GM21367 (cell line): ENCODE results near the gene CACNA1I.

Source experiments
- ATAC-seq: cut with Tn5 transposase; IDR thresholded peaks from one replicate; pipeline ENCODE4 v1.9.1; 2021; ENCODE audit not compliant: unreplicated experiment

CACNA1I gene

DNA sequence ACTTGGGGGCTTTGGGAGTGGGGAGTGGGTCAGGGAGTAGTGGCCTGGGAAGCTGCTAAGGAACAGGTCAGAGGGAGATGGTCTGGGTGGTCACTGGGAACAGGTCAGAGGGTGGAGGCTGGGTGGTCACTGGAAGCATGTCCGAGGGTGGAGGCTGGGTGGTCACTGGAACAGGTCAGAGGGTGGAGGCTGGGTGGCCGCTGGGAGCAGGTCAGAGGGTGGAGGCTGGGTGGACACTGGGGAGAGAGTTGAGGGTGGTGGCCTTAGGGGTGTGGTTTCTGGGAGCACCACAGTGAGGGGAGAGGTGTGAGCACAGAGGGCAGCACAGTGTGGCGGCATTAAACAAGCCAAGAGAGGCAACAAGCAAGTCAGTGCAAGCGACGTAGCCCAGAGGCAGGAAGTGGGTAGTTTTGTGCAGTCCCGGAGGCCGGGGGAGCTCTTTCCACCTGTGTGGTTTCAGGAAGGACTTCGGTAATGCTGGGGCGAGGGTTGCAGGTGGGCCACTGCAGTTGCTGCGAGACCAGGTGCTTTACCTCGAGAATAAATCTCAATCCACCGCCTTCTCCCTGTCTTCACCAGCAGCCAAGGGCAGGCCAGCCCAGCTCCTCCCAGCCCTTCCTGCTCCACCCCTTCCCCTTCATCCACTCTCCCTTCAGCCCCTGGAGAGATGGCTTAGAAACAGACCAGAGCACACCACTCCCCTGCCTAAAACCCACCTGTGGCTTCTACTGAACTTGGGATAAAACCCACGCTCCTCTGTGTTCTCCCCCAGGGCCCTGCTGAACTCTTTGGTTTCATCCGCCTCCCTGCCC, 3.2 kb upstream of the CACNA1I start:
- ATAC-seq, result no peak

DNA sequence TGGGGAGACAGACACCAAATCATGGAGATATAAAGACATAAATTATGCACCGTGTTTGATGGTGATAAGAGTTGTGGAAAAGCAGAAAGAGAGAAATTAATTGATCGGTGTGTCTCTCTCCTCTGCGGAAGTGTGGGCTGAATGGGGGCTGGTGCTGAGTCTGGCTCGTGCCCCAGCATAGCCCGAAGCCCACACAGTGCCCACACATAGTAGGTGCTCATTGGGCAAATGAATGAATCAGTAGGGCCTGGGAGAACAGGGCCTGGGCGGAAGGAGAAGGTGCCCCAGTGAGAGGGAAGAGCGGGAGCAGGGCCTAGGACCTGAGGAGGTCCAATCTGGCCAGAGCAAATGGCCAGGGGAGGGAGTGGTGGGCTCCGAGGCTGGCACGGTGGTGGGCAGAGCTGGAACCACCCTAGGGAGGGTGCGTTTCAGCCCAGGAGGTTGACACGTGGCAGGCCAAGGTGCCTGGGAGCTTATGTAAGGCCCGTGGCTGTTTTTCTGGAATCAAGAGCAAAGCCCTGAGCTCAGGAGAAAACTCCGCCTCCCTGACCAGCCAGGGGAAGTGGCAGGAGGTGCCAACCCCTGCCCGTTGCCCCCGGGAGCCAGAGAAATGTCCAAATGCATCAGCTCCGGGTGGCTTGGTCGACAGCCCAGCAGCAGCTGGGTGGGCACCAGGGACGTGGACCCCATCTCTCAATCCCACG, 2.1 kb upstream of the CACNA1I start:
- ATAC-seq, result no peak

DNA sequence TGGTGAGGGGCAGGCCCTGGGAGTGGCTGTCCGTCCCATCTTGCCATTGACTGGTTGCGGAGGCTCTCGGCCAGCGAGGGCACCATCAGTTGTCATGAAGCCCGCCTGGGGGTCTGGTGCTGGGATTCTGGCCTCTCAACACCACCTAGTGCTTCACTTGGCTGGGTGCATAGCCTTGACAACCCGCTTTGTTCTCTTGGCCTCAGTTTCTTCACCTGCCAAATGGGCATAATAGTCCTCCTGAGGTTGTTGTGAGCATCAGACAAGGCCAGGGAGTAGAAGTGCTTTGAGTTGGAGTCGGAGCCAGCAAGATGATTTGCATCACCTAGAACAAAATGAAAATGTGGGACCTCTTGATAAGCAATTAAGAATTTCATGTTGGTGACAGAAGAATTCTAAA, 1.5 kb upstream of the CACNA1I start:
- ATAC-seq, result no peak

DNA sequence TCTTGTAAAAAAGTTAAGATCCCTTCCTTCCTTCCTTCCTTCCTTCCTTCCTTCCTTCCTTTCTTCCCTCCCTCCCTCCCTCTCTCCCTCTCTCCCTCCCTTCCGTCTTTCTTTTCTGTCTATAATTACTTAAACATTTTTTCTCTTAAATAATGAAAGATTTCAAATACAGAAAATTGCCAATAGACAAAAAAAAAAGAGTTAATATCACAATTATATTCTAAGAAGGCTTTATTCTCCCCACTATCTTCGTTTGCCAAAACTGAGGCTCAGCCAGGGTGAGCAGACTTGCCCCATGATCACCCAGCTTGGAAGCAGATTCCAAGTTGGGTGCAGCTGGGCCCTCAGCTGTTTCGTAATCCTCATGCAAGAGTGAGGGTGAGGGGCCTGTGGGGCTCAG, 327 bp upstream of the CACNA1I start:
- ATAC-seq, result no peak

DNA sequence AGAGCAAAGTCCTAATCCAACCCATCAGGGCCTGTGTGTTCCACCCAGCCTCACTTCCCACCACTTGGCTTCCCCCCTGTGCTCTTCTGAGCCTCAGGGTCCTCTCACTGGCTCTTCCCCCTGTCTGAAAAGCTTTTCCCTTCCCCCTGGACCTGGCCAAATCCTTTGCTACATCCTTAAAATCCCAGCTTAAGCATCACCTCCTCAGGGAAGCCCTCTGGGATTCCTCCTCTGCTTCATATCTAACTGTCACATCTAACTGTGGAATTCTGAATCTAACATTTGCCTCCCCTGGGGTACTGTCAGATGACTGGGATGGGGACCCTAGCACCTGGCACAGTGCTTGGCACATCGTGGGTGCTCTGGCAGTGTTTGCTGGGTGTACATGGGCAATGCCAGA, 985 bp downstream of the CACNA1I start:
- no peak for ATAC-seq

DNA sequence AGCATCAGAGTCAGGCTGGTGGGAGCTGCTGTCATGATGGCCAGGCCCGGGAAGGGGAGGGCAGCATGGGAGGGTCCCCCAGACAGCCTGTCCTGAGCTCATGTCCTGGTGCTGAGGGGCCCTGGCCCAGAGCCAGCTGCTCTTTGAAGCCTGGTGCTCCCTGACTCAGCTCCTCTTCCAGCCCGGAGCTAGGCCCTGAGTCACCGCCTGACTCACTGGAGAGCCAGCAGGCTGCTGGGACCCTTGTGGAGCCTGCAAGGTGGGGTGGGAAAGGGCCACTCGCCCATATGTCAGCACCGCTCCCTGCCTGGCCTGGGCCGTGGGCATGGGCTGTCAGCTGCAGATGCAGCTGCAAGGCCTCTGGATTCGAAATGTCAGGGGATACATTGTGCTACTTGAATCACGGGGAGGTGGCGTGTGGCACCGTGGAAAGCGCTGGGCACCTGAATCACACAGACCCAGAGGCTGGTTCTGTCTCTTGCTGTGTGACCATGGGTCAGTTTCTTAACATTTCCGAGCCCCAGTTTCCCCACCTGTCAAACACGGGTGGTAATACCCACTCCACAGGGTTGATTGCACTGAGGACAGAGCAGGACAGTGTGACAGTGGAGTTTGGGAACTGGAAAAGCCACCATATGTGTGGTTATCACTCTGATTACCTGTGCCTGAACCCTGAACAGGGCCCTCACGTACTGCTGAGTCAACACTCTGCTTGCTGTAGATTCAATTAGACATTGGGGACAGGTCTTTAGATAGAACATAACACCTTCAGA, 4.4 kb downstream of the CACNA1I start:
- ATAC-seq, result no peak

GRCh38 chr22:39575552-39575825, 4.9 kb downstream of the CACNA1I start:
- ATAC-seq, result no peak

GRCh38 chr22:39576027-39576426, 5.5 kb downstream of the CACNA1I start:
- no peak for ATAC-seq

GRCh38 chr22:39577366-39577765, 6.8 kb downstream of the CACNA1I start:
- no peak for ATAC-seq

GRCh38 chr22:39577900-39578299, 7.3 kb downstream of the CACNA1I start:
- ATAC-seq, result no peak

DNA sequence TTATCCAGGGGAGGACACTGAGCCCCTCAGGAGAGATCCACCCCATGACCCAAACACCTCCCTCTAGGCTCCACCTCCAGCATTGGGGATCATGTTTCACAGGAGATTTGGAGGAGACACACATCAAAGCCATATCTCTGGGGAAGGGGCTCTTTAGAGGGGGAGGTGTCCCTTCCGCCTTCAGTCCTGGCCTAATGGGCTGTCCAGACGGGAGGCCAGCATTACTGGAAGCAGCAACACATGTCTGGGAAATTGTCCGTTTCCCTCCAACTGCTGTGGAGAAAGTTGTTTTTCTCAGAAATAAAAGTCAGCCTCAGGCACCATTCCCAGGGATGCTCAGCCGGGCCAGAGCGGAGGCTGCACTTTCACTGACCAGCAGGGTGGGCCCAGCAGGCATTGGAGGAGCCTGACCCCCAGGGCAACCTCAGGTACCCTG, 9.5 kb downstream of the CACNA1I start:
- no peak for ATAC-seq

DNA sequence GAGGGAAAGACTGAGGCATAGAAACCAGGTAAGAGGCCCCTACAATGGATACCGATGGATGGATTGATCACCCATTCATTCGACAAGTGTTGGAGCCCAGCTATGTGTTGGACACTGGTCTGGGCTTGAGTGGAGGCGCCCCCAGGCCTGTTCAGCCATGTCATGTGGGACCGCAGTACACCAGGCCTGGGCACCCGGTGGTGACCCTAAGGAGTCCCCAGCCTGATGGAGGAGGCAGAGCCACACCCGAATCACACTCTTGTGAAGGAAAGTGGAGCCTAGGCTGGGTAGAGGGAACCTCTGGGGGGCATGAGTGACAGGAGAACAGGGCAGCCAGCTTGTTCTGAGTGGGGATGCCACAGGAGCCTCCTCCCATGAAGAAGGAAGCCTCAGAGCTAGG, 10.2 kb downstream of the CACNA1I start:
- ATAC-seq, result no peak

DNA sequence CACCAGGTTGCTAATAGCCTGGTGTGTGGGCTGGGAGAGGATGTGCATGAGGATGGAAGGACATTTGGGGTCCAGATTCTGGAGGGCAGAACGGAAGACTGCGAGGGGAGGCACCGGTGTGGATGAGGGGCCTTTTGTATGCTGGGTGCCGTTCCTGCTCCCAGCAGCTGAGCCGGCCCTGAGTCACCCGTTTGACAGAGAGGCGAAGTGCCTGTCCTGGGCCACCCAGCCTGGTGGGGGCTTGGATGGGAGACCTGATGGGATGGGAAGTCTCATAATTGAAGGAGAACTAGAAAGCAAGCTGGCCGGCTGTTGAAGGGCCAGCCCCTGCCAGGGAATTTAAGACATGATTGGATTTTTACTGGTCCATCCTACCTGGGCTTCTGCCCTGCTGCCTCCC, 10.8 kb downstream of the CACNA1I start:
- no peak for ATAC-seq

GRCh38 chr22:39583066-39583667, 12.6 kb downstream of the CACNA1I start:
- ATAC-seq, result no peak

GRCh38 chr22:39589875-39590274, 19.3 kb downstream of the CACNA1I start:
- no peak for ATAC-seq

- ATAC-seq, result no peak
These were observed 21.8 kb downstream of the CACNA1I start for GRCh38 chr22:39592081-39593065.

GRCh38 chr22:39593066-39593930, 22.7 kb downstream of the CACNA1I start:
- ATAC-seq, result no peak

GRCh38 chr22:39593931-39594285, 23.4 kb downstream of the CACNA1I start:
- no peak for ATAC-seq

DNA sequence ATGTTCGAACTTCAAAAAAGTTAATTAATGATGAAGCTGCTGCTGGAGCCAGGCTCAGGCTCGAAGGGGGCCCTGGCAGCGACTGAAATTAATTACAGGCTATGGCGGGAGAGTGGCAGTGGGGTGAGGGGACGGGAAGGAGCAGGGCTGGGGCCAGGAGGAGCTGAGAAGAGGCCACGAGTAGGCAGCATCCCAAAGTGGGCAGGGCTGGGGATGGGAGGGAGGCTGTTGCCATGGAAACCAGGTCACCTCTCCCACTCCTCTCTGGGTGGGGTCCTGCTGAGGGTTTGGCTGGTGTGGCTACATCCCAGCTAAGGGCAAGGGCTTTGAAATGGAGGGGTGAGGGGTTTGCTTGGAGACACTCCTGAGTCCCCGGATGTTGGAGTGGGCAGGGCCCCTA, 23.9 kb downstream of the CACNA1I start:
- ATAC-seq, result no peak
